Measurements from ENCODE around the gene COL3A1.

Gene COL3A1

DNA sequence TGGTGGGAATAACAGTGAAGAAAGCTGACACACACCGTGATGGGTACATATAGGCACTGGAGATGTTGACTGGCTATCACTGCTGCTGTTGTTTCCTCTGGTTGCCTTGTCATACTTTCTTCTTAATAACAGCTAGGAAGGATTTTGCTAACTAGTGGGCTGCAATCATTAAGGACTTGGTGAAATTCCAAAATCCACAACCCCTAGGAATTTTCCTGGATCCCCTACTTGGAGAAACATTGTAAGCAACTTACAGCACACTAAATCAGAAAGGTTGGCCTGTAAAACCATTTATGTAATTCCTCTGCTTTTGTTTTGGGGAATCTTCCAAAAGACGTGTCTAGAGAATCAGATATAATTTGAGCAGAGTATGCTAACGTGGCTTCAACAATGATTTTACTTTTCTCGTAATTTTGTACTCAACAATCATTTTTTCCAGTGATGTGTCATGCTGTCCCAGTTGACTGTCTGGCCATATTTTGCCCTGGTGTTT, 8.0 kb upstream of the COL3A1 start:
- H3K9me3 Mint-ChIP-seq = peaks cover 5% of the 10 kb centered on the region

DNA sequence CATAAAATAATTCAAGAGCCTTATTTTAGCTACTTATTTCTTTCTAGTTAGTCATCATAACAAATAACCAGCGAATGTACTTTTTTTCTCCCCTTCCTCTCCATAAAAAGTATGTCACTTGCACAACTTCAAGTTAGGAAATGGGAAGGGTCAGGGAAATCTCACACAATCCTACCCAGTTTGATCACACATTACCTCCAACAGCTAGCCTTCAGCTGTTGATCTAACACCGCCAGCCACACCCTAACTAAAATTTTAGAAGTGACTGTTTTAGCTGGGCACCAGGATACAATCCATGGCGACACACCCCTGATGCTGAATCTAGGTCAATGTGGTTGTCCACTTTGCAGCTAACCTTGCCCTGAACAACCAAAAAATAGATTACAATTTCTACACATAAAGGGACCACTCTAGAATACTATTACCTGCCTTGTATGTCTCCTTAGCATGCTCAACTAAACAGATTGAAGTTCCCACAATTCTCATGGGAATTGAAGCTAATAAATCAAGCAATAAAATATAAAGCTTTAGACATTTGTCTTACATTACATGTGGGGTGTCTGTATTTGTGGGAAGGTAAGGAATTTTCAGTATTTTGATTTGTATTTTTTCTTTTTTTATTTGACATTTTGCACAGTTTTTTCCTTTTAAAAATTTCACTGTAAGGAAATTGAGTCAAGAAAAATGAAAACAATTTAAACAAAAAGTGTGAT, 7.3 kb upstream of the COL3A1 start:
- Mint-ChIP-seq H3K9me3 (no peaks in the 10 kb centered on the region), H3K36me3 (ENCODE audit: low read depth) (no peaks in the 10 kb centered on the region), H3K27ac (no peak overlapping the region), H3K4me1 (ENCODE audit: low read depth) (no peaks in the 10 kb centered on the region), H3K27me3 (no peaks in the 10 kb centered on the region), H3K4me3 (no peak overlapping the region)
- no peak for DNase-seq

More for the DNA sequence above, 8.0 kb upstream of the COL3A1 start:
- Mint-ChIP-seq H3K4me3 (no peak overlapping the region), H3K36me3 (ENCODE audit: low read depth) (no peaks in the 10 kb centered on the region), H3K27me3 (peaks cover 5% of the 10 kb centered on the region), H3K4me1 (ENCODE audit: low read depth) (no peaks in the 10 kb centered on the region), H3K27ac (no peak overlapping the region)
- no peak for DNase-seq

DNA sequence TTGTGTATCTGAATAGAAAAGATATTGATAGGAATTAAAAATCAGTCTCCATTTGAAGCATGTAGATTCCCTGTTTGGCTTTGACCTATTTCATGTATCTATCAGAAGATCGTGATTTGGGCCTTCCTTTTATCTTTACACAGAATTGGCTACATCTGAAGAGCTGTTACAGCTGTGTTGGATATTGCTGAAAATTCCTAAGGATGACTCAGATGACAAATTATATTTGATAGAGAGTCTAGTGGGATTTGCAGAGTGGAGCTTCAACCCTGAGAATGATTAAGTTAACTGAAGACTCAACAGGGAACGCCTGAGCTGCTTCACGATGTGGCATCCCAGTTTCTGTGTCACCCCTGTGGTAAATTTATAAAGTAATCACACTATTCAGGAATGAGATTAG, 4.9 kb upstream of the COL3A1 start:
- H3K4me3 Mint-ChIP-seq = no peak overlapping the region
- H3K27ac Mint-ChIP-seq = no peak overlapping the region
- peaks cover 2% of the 10 kb centered on the region for H3K4me1 Mint-ChIP-seq (ENCODE audit: low read depth)
- H3K36me3 Mint-ChIP-seq (ENCODE audit: low read depth) = no peaks in the 10 kb centered on the region
- peaks cover 5% of the 10 kb centered on the region for H3K27me3 Mint-ChIP-seq
- no peak for DNase-seq
- no peaks in the 10 kb centered on the region for H3K9me3 Mint-ChIP-seq

DNA sequence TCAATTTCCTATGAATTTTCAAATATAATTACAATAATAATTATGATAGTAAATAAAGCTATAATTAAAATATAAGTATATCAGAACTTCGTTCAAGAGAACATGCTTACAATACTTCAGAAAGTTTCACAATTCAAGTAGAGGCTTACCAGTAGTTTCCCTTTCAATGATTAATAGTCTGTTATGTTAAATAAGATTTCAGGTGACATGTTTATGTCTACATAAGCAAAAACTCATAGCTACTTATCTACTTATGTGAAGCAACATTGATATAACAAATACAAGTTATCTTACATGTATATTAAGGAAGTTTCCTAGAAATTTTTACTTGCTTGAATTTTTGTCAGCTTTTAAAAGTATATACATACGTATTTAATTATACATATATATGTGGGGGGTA, 4.5 kb upstream of the COL3A1 start:
- Mint-ChIP-seq H3K4me3 (no peak overlapping the region), H3K27me3 (peaks cover 9% of the 10 kb centered on the region), H3K4me1 (ENCODE audit: low read depth) (peaks cover 2% of the 10 kb centered on the region), H3K9me3 (no peaks in the 10 kb centered on the region), H3K36me3 (ENCODE audit: low read depth) (no peaks in the 10 kb centered on the region), H3K27ac (no peak overlapping the region)
- no peak for DNase-seq

DNA sequence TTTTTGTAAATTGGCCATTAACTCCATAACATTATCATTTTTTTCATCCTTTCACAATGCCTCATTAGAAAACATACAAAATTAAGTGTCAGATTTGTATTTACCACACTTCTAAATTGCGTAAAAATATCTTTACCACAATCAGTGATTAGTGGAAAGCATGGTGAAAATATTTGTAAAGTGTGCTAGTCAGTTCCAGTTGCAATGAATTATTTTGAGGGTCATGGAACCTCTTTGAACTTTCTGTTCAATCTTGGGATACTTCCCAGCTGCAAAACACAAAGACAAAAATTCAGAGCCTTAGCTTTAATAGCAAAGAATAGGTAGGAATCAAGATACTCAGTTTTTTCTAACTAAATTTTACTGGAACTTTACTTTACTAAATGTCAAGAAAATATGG, 4.0 kb upstream of the COL3A1 start:
- DNase-seq = no peak
- no peak overlapping the region for H3K4me3 Mint-ChIP-seq

DNA sequence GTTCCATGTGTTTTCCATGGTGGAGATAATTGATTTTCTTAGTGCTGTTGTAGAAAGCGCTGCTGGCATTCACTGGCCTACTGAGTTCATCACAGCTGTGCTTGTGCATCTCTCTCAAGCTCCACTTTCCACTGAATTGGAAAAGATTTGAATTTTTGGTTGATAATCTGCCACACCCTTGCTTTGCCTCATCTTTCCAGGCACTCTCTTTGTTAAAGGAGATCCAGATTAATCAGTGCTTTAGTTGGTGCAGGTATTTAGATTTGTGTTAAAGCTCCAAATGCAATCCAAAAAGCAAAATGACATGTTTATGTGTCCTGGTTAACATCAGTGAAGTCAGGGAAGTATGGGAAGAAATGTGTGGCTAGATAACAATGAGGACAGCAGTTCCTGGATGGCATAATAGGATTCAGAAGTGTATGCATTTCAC, 2.7 kb upstream of the COL3A1 start:
- Mint-ChIP-seq H3K4me1 (ENCODE audit: low read depth) (peaks cover 2% of the 10 kb centered on the region), H3K36me3 (ENCODE audit: low read depth) (no peaks in the 10 kb centered on the region), H3K27me3 (peaks cover 16% of the 10 kb centered on the region), H3K9me3 (no peaks in the 10 kb centered on the region), H3K4me3 (no peak overlapping the region), H3K27ac (no peak overlapping the region)
- no peak for DNase-seq

More for the DNA sequence above, 4.0 kb upstream of the COL3A1 start:
- Mint-ChIP-seq H3K9me3 (no peaks in the 10 kb centered on the region), H3K27me3 (peaks cover 11% of the 10 kb centered on the region), H3K27ac (no peak overlapping the region), H3K4me1 (ENCODE audit: low read depth) (peaks cover 2% of the 10 kb centered on the region), H3K36me3 (ENCODE audit: low read depth) (no peaks in the 10 kb centered on the region)

DNA sequence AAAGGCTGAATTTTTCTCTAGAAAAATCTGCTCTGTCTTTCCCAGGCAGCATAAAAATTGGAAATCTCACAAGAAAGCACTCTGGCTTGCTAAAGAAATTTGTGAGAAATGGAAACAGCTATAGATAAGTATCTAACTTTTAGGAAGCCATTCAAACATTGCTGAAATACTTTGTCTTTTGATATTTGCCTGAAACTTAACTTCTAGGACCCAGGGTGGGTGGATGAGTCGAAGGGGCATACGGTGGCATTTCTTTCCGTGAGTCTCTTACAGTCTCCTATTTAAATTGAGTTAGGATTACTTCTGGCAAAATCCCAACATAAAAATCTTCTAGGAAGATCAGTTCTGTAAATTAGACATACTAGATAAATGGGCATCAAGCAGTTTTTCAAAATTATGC, 532 bp upstream of the COL3A1 start:
- no peak for DNase-seq
- H3K4me3 Mint-ChIP-seq = no peak overlapping the region
- no peak overlapping the region for H3K27ac Mint-ChIP-seq
- peaks cover 18% of the 10 kb centered on the region for H3K27me3 Mint-ChIP-seq
- no peaks in the 10 kb centered on the region for H3K36me3 Mint-ChIP-seq (ENCODE audit: low read depth)
- no peaks in the 10 kb centered on the region for H3K9me3 Mint-ChIP-seq
- peaks cover 11% of the 10 kb centered on the region for H3K4me1 Mint-ChIP-seq (ENCODE audit: low read depth)

DNA sequence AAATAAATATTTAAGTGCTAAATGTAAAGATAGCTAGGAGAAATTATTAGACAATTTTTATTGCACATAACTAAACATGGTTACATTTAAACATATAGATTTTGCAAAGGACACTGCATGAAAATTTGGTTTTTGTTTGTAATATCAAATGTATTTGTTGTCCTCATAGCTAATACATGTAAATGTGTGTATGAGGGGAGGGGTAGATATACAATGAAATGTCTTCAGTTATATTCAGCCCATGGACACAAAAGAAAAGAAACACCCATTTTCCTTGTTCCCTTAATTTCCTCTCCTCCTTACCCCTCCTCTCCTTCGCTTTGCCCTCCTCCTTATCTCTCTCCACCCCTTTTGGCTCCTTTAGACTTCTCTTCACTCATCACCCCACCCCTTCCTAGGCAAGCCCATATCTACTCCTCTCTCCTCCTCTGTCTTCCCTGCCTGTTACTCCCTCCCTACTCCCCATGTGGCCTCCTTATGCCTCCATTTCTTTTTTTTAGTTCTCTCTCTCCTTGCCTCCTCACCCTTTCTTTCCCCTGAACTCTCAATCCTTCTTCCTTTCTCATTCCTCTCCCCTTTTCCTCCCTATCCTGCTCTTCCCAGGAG, 1.4 kb downstream of the COL3A1 start:
- Mint-ChIP-seq H3K4me3 (no peak overlapping the region), H3K27ac (no peak overlapping the region), H3K27me3 (peaks cover 18% of the 10 kb centered on the region), H3K4me1 (ENCODE audit: low read depth) (peaks cover 23% of the 10 kb centered on the region), H3K36me3 (ENCODE audit: low read depth) (no peaks in the 10 kb centered on the region), H3K9me3 (no peaks in the 10 kb centered on the region)
- DNase-seq = no peak

DNA sequence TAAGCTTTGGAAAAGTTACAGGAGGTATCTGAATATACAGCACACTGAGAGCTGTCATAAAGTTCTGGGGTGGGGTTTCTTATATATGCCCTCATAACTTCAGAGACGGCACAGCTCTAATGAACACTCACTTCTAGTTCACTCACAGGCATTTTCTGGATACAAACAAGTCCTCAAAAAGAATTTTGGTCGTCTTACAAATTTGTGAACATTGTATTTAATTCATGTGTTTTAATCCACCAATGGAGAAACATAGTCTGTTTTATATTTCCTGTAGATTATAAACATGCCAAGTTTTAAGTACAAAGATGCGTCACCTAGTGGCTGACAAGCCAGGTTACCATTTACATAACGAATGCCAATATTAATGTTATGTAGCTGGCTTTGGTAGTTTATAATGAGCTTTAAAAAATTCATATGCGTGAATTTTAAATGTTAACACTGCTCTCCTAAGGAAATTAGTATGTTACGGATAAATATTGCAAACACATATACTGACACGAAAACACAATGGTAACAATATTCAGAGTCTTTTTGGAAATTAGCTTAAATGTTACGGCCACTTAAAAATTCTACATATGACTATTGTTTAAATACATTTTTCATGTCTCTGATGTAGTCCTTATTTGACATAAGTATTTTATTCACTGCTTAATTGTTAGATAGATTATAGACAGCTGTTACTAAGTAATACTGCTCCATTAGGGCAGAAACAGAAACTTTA, 2.5 kb downstream of the COL3A1 start:
- Mint-ChIP-seq H3K9me3 (no peaks in the 10 kb centered on the region), H3K27ac (no peak overlapping the region), H3K36me3 (ENCODE audit: low read depth) (no peaks in the 10 kb centered on the region), H3K4me1 (ENCODE audit: low read depth) (peaks cover 23% of the 10 kb centered on the region), H3K4me3 (no peak overlapping the region), H3K27me3 (peaks cover 18% of the 10 kb centered on the region)
- no peak for DNase-seq

DNA sequence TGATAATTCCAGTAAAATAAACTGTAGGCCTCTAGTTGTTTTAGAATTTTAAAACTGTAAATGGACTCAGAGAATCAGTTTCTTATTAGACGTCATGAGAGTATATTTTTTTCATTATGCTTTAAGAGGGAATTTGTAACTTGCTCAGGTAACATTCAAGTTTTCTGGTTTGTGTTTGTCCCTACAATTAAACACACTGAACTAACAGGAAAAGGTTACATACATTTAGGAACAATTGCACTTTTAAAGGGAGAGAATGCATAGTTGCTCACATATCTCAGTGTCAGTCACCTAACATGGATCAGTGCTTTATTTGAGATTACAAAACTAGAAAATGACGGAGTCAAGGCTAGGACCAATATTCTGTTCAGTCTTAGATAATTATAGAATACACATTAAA, 3.1 kb downstream of the COL3A1 start:
- no peak for DNase-seq
- H3K36me3 Mint-ChIP-seq (ENCODE audit: low read depth) = no peaks in the 10 kb centered on the region
- H3K27me3 Mint-ChIP-seq = peaks cover 17% of the 10 kb centered on the region
- H3K27ac Mint-ChIP-seq = no peak overlapping the region
- no peaks in the 10 kb centered on the region for H3K9me3 Mint-ChIP-seq
- no peak overlapping the region for H3K4me3 Mint-ChIP-seq
- peaks cover 23% of the 10 kb centered on the region for H3K4me1 Mint-ChIP-seq (ENCODE audit: low read depth)

DNA sequence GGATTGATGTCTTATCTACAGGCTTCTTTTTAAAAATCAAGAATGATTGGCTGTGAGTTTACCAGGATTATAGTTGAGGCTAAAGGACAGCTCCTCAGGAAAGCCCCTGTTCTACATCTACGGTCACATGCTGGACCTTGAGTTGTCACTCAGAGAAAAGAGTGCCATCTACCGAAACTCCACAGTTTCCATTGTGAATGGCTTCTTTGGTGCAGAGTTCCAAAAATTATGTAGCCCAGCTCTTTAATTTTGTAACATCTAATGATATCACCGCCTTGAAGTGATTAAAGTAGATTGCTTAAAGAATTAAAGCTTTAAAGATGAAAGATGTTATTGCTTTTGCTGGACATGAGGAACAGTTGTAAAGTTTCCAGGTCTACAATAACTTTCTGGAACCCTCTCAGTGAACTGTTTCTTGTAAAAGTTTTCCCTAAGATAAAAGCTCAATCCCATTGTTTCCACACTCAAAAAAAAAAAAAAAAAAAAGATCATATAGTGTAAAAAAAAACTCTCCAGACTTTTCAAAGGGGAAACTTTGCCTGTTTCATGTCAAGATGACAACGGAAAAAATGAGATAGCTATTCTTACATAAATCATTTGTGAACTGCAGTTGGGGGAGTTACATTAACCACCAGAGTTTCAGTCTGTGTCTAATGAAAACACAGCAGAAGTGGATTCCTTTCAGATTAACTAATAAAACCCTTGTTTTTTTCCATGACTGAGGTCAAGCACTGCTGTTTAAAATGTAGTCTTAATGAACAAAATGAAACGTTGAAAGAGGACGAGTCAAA, 4.3 kb downstream of the COL3A1 start:
- H3K27me3 Mint-ChIP-seq = peaks cover 14% of the 10 kb centered on the region
- DNase-seq = no peak
- peak overlapping the region; percentile 90 for H3K27ac Mint-ChIP-seq
- H3K9me3 Mint-ChIP-seq = no peaks in the 10 kb centered on the region
- no peaks in the 10 kb centered on the region for H3K36me3 Mint-ChIP-seq (ENCODE audit: low read depth)
- peak overlapping the region; percentile 46 for H3K4me3 Mint-ChIP-seq
- H3K4me1 Mint-ChIP-seq (ENCODE audit: low read depth) = peaks cover 23% of the 10 kb centered on the region

DNA sequence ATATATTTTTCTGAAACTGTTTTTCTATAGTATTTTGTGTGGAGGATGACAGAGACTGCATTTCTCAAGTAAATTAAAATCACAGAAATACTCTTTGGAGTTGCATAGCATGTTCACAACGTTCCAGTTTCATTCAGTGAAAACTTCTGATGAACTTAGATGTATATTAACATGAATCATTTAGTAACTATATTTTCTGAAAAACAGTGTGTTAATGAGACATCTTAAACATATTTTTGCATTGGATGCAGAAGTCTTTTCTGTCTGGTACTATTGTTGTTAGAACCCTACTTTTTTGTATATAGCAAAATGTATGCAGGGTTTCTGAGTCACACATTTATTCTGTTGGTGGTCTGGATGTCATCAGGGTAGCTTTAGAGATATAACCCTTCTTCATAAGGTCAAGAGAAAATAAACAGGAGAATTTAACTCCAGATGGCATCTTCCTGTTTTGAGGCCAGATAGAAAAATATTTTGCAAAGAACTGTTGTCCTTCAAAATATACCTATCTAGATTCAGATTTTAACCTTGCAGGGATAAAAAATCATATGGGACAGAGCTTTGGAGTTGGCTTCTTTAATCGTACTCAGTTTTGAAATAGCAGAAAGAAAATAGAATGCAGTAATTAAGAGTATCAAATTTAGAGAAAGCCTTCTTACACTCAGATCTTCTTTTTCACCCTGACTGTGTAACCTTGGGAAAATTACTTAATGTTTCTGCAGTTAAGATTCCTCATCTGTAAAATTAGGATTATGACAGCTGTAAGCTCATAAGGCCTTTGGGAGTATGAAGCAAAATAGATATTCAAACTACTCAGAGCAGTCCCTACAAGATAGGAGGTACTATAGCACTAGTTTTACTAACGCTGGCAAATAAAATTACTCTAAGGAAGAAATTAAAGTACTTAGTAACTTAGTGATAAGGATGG, 5.3 kb downstream of the COL3A1 start:
- Mint-ChIP-seq H3K4me1 (ENCODE audit: low read depth) (peaks cover 21% of the 10 kb centered on the region), H3K4me3 (peak overlapping the region; percentile 46), H3K36me3 (ENCODE audit: low read depth) (no peaks in the 10 kb centered on the region), H3K9me3 (no peaks in the 10 kb centered on the region), H3K27ac (peak overlapping the region; percentile 90), H3K27me3 (peaks cover 11% of the 10 kb centered on the region)
- DNase-seq = no peak

DNA sequence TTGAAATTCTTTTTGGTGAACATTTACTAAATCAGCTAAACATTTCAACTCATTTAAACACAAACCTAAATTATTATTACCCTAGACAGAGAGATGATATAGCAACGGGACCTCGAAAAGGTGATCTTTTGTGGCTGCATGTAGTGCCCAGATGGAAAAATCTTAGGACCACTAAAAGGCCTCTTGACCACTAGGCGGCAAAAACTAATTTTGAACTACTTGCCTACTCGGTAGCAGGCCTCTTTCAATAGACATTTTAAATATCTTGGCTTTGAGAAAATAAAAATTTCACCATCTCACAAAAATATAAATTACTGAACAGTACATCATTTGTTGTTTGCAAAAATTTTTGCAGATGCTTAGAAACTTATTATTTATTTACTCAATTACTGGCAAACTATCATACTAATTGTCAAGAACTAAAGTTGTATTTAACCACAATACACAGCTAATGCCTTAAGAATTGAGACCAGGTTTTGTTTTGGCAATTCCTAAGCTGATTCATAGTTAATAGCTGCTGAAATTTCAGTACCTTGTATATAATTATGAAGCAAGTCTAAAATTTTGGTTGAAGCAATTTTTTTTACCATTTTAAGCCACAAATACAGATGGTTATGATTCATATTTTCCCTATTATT, 9.4 kb downstream of the COL3A1 start:
- Mint-ChIP-seq H3K27ac (no peak overlapping the region), H3K4me1 (ENCODE audit: low read depth) (peaks cover 13% of the 10 kb centered on the region), H3K27me3 (peaks cover 3% of the 10 kb centered on the region), H3K36me3 (ENCODE audit: low read depth) (no peaks in the 10 kb centered on the region), H3K9me3 (no peaks in the 10 kb centered on the region), H3K4me3 (no peak overlapping the region)
- no peak for DNase-seq
